ENCODE results near the gene HSF2BP.
"Not testable (repeated sequence)": the region's sequence is repeated elsewhere in the genome, so short reads cannot be mapped to it uniquely, and the experiment has no call there.

Gene HSF2BP

DNA sequence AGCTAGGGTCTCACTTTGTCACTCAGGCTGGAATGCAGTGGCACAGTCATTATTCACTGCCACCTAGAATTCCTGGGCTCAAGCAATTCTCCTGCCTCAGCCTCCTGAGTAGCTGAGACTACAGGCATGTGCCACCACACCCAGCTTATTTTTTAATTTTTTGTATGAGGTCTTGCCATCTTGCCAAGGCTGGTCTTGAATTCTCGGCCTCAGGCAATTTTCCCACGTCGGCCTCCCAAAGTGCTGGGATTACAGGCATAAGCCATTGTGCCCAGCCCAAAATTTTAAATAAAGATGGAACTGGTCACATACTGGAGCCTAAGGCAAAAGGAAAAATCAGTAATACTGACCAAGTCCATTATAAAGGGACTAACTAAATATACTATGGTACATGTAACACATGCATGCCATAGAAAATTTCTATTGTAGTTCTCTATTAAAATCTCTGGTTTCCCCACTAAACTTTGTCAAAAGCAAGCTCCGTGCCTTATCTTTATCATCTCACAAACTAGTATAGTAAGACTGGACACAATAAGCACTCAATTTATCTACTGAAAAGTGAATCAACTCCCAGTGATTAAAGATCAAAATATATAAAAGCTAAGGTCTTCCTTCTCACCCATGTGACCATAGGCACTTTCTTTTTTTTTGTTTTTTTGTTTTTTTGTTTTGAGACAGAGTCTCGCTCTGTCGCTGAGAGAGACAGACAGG, 61.6 kb downstream of the HSF2BP start:
- DNase-seq (ENCODE audit: low read depth in 2 of 2): no peak

DNA sequence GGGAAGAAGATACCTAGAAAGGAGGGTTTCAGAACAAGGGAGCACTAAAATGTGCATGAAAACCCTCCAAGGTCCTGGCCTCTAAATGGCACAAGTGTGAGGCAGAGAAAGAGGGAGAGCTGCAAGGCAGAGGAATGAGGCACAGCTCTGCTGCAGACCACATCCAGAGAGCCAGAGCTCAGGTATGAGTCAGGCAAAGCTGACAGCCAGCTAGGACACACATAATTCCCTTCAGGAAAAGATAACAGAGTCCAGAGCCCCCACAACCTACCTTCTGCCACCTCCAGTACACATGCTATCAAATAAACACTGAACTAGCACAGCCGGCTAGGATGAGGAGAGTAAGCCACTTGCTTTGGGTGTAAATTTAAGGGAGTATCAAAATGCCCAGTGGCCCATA, 62.2 kb downstream of the HSF2BP start:
- DNase-seq (ENCODE audit: low read depth in 2 of 2): no peak

DNA sequence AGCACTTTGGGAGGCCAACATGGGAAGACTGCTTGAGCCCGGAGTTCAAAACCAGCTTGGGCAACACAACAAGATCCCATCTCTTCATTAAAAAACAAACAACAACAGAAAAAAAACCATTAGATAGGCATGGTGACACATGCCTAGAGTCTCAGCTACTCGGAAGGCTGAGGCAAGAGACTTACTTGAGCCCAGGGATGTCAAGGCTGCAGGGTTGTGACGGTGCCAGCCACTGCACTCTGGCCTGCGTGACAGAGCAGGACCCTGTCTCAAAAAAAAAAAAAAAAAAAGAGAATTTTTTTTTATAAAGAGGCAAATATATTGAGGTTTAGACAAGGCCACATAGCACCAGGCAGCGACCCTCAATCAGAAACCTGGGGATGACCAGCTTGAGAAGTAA, 62.7 kb downstream of the HSF2BP start:
- no peak for DNase-seq (ENCODE audit: low read depth in 2 of 2)

DNA sequence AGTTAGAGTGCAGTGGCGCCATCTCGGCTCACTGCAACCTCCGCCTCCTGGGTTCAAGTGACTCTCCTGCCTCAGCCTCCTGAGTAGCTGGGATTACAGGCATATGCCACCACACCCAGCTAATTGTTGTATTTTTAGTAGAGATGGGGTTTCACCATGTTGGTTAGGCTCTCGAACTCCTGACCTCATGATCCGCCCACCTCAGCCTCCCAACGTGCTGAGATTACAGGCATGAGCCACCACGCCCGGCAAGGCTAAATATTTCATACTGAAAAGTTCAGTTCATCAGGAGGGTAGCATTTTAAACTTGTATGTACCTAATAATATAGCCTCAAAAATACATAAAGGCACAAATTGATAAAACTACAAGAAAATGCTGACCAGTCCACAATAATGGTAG, 63.5 kb downstream of the HSF2BP start:
- DNase-seq (ENCODE audit: low read depth in 2 of 2): not testable (repeated sequence)

DNA sequence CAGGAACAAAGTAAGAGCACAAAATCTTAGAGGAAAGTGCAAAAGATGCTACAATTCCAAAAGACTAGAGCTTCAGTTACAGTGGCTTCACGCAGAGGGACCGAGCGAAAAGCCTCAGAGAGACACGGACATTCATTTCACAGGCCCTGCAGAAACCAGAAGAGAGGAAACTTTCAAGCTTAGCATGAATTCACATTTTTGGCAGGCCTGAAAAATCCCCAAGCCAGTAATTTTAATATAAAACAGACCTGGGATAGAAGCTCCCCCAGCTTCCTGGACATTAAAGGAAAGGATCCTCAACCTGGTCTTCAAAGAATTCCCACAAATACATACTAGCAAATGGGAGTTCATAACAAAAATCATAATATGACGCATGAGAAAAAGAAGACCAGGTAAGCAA, 66.2 kb downstream of the HSF2BP start:
- DNase-seq (ENCODE audit: low read depth in 2 of 2): no peak

DNA sequence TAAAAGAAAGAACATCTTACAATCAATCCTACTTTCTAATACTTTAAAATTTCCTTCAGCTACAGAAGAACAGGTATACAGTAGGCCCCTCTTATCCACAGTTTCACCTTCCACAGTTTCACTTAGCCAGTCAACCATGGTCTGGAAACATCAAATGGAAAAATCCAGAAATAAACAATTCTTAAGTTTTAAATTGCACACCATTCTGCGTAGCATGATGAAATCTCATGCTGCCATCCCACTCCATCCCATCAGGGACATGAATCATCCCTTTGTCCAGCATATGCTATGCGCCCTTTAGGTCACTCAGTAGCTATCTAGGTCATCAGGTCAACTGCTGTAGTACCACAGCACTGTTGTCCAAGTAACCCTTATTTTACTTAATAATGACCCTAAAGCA, 67.7 kb downstream of the HSF2BP start:
- DNase-seq (ENCODE audit: low read depth in 2 of 2): no peak

DNA sequence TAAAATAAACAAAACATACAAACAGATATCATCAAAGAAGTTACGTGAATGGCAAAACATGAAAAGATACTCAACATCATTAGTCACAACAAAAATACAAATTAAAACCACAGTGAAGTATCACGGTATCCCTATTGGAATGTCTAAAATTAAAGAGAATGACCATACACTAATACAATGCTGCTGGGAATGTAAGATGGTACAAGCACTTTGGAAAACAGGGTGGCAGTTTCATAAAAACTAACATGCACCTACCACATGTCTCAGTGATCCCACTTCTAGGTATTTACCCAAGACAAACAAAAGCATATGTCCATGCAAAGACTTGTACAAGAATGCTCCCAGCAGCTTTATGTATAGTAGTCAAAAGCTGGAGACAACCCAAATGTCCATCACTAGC, 69.1 kb downstream of the HSF2BP start:
- DNase-seq (ENCODE audit: low read depth in 2 of 2): no peak

DNA sequence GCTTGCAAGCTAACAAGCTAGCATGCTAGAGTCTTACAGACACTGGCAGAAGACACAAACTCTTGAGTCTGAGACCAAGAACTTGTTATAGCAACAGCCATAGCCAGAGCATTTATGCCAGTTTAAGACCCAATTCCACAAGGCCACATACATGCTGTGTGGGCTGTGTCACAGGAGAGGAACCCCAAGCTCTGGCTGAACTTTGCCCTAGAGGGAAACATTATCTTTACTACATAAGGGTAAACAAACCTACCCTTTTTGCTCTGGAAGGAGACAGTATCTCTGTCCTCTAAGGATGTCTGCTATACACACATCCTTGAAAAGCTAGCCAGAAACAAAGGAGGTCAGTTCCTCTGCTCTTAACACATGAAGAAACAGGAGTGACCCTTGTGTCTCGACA, 70.3 kb downstream of the HSF2BP start:
- no peak for DNase-seq (ENCODE audit: low read depth in 2 of 2)

DNA sequence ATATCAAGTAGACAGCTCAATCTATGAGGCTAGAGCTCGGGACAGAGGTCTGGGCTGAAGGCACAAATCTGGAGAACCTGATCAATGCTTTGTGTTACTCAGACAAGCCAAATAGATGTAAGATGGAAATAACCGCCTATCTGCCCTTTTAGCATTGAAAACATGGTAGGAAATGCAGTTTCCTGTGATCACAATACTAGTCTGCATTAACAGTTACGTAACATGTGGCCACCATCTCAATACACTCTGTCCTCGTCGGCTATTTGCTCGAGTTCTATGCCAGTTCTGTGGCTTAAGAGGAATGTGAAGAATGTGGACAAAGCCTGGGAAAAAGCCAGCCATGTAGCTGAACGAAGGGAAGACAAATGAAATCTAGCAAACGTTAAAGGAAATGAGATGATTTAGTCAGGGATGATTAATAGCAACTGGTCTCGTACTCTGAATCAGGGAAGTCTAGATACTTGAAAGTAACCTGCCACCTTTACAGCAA, 73.3 kb downstream of the HSF2BP start:
- DNase-seq (ENCODE audit: low read depth in 2 of 2): peak; percentile 98

DNA sequence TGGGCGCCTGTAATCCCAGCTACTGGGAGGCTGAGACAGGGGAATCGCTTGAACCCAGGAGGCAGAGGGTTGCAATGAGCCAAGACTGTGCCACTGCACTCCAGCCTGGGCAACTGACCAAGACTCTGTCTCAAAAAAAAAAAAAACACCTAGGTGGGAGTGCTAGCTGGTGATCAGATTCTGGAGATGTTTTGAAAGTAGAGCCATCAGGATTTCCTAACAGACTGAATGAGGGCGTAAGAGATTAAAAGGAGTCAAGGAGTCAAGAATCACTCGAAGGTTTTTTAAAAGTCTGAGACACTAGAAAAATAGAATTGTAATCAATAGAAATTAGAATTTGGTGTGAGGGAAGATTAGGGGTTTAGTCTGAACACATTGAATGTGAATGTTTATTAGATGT, 73.8 kb downstream of the HSF2BP start:
- no peak for DNase-seq (ENCODE audit: low read depth in 2 of 2)

DNA sequence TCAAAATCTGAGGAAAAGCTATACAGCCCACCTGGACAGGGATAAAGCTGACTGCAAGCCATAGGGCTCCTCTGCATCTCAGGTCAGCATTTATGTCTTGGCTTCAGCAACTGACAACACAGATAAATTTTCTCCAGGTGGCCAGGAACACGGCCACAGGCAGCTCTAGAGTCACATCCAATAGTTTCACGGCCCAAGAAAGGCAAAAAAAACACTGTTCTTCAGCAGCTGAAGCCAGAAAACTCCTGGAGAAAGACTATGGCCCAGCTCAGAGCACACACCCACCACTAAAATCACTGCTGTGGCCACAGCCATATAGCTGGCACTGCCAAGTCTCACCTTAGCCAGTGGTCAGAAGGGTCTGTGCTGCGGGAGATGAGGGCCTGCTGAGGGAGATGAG, 77.8 kb downstream of the HSF2BP start:
- DNase-seq (ENCODE audit: low read depth in 2 of 2): no peak

DNA sequence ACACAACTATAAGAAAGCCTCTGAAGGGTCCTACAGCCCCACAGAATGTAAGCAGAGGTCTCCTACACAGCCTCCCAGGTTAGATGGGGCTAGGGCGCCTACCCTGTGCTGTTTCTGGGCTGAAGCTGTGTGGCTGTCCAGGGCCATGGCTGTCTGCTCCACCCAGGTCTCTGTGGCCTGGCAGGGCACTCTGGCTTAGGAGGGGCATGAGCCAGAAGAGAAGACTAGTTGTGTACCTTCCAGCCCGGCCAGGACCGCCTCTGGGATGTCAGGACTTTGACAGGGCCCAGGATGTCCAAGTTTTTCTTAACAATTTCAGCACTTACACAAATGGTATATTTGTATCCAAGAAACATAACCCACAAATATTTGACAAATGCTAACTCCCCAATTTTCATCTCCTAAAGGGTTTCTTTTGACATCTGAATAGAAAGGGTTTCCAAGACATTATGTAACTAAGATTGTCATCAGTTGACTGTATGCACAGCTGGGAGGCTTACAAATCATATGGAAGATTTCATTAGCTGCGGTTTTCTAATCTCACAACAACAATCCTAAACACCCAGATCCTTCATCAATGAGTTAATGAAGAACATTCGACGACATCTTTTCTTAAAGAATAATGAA, 80.5 kb downstream of the HSF2BP start:
- DNase-seq (ENCODE audit: low read depth in 2 of 2): peak; percentile 67 to 78

DNA sequence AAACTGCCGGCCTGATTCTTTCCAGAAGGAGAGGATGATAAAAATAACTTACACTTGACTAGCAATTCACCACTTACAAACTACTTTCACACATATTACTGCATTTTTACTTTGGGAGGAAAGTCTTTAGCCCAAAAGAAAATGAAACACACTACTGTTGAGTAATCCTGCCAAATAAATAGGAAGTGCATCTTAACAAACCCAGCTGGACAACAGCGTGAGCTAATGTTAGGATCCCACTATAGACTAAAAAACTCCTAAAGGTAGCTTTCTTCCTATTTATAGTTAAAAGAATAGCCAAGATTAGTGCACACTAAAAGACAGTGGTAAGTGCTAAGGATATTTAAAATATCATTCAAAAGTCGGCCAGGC, 83.8 kb downstream of the HSF2BP start:
- no peak for DNase-seq (ENCODE audit: low read depth in 2 of 2)

DNA sequence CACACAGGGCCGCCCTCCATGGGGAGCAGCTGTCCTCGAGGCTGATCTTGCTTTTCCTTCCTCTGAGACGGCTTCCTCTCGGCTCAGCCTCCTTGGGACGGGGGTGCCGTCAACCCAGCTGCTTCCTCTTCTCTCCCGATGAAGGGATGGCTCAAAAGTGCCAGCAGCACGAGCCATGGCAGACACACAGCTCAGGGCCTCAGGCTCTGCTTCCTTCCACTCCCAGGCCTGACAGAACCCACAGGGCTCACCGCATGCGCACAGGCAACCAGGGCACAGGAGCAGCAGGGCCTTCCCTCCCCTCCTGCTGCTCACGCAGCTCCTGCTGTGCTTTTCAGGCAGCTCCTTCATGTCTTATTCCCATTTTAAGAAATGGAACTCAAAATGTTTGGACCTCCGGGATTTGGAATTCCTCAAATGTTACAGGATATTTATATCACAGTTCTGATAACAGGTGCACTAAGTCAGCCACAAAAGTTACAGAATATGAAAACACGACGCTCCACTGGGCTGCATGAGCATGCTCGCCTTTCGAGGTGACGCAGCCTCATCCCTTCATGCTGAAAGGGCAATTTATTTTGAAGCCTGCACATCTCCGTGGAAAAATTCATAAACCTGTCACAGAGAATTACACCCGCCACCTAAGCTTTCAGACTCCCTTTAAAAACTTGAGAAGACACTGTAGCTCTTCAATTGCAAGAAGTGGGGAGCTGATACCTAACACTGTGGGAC, 84.4 kb downstream of the HSF2BP start:
- no peak for DNase-seq (ENCODE audit: low read depth in 2 of 2)

DNA sequence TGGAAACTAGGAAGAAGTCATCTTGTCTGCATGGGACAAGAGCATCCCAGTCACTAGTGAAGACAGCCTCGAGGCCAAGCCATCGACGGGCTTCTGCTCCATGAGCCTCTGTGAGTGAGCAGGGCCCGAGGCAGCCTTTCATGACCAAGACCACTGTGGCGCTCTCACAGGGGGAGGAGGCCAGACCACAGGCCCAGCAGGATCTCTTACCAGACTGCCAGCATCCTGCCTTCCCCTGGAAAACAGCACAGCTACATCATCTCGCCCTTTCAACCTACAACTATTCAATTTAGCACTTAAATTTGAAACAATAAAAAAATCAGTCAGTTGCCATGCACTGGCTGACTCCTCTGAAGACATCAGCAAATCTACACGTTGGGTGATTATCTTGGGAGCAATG, 85.4 kb downstream of the HSF2BP start:
- DNase-seq (ENCODE audit: low read depth in 2 of 2): no peak

DNA sequence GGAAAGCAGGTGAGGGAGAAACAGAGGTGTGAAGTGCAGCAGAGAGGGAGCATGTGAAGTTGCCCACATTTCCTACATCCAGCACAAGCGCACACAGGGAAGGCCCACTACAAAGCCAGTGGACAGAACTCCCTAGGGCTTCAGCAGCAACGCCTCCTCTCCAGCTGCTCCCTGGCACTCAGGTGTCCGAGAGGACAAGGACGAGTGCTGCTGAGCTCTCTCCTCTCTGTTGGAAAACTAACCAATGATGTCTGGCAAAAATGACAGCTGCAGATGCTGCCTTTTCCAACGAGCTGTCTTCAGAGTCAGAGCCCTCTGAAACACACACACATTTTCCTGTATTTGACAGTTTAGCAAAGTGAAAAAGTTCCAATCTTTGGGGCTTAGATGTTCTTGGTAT, 86.8 kb downstream of the HSF2BP start:
- no peak for DNase-seq (ENCODE audit: low read depth in 2 of 2)

DNA sequence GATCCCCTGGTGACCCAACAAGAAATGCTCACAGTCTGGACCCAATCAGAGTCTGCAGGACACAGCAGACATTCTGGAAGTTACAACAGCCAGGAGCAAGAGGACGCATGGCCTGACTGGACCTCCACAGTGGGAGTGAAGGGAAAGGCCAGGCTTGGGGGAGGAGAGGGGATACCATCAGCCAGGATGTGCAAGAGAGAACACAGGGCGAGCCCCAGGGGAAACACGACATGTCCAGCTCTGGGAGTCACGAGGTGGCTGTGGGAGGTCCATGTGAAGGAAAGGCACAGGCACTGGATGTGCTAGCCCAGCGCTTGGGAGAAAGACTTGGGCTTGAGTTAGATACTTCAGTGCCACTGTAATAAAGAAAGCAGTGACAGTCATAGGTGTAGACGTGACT, 87.3 kb downstream of the HSF2BP start:
- DNase-seq (ENCODE audit: low read depth in 2 of 2): no peak

DNA sequence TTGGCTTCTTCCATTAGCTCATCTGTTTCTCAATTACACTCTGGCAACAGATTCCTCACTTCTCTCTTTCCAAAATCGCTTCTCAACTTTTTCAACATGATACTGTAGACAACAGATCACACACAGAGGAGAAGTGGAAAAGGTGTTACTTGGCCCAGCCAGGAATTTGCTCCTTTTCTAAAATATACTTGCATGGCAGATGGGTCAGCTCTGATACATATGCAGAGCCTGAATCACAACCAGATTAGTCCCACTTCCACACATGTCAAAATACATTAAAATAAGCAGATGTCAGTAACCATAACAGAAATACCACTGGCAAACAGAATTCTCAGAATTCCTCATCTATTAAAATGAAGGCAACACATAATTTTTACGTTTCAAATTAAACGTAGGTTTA, 89.1 kb downstream of the HSF2BP start:
- DNase-seq (ENCODE audit: low read depth in 2 of 2): not testable (repeated sequence)

DNA sequence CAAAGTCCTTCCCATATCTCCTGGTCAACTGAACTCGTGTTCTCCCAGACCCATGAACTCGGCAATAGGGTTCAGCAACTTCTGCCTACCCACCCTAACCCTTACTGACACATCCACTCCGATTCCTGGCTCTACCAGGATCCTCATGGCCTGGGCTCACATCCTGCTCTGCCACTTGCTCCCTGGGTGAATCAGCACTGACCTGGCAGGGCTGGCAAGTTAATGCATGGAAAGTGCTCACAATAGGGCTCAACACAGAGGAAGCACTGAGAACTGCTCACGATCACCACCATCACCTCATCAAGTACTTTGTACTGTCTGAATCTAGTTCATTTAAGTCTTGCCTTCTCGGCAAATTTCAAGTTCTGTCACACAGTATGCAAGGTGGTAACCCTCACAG, 96.8 kb downstream of the HSF2BP start:
- not testable (repeated sequence) for DNase-seq (ENCODE audit: low read depth in 2 of 2)

DNA sequence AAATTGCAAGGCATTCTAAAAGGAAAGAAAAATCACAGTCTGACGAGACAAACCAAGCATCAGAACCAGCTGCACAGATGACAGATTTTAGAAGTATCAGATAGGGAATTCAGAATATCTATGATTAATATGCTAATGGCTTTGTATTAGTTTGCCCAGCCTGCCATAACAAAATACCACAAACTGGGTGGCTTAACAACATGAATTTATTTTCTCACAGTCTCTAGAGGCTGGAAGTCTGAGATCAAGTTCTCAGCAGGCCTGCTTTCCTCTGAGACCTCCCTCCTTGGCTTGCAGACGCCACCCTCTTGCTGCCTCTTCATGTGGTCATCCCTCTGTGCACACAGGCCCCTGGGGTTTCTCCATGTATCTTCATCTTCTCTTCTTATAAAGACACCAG, 118.7 kb downstream of the HSF2BP start:
- DNase-seq (ENCODE audit: low read depth in 2 of 2): not testable (repeated sequence)

DNA sequence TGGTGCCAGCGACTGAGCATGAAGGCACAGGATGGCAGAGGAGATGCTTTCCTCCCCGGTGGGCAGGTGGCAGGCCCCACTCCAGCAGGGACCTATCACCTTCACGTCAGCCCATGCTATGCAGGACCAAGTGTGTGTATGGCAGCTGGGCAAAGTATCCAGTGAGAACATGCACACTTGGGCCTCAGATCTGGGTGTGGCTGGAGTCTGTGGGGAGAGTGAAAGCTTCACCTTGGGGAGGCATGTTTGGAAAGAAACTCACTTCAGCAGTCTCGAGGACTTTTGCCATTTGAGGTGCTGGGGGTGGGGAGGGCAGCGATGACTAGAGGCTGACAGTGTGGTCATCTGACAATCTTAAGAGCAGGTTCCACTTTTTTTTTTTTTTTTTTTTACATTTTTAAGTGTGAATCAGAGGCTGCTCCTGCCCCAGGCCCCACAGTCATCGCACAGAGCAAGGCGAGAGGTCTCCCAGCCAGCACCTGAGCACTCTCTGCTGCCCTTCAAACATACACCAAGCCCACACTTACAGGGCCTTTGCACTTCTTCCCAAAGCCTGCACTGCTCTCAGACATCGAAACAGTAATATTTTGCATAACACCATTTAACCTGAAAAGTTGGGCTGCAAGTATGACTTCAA, 136.7 kb downstream of the HSF2BP start:
- not testable (repeated sequence) for DNase-seq (ENCODE audit: low read depth in 2 of 2)

DNA sequence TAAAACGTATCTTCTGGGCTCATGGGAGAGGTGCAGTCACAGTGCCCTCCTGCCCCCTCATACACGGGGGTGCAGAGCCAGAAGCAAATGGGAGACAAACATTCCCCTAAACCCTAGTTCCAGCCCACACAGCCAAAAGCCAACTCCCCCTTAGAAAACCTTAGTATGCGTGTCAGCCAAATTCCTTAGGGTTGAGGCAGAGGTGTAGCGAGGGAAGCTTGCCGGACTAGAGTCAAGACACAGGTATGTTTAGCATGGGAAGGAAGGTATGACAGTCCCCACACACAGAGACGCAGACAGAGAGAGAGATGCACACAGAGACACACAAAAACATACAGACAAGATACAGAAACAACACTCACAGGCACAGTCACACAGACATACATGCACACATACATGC, 141.6 kb downstream of the HSF2BP start:
- DNase-seq (ENCODE audit: low read depth in 2 of 2): not testable (repeated sequence)

All from fibroblast of skin of left biceps (primary cell).